SK-N-MC (cell line): ENCODE results near the gene SSTR3.

ENCODE experiments used
- DNase-seq: peaks from one replicate; pipeline ENCODE4 v3.0.0-alpha.2; 2011; ENCODE audit warnings: low read depth, low spot score
- H3K27ac ChIP-seq: fragments of 200-600 bp; sonication (generic); 2 replicates; pipeline ENCODE4 v1.5.1; 2016; ENCODE audit warnings: mixed run types
- H3K36me3 ChIP-seq: fragments of 200-600 bp; sonication (generic); 2 replicates; pipeline ENCODE4 v1.6.1; 2017; ENCODE audit warnings: antibody characterized with exemption, low read length, mixed read lengths; ENCODE audit not compliant: insufficient read depth
- H3K4me3 ChIP-seq: fragments of 200-600 bp; sonication (generic); 2 replicates; pipeline ENCODE4 v1.5.1; 2016
- H3K9ac ChIP-seq: fragments of 200-600 bp; sonication (generic); 2 replicates; pipeline ENCODE4 v1.8.0; 2017; ENCODE audit warnings: mixed run types, mixed read lengths; ENCODE audit not compliant: insufficient read length
- H3K9me3 ChIP-seq: fragments of 200-600 bp; sonication (generic); 2 replicates; pipeline ENCODE4 v1.6.1; 2017; ENCODE audit warnings: low read depth, mild to moderate bottlenecking, antibody characterized with exemption, low read length, moderate library complexity, mixed read lengths
- EZH2 ChIP-seq: fragments of 200-600 bp; sonication (generic); IDR thresholded peaks from one replicate; pipeline ENCODE4 v1.6.1; 2017; ENCODE audit warnings: antibody characterized with exemption
- FOXP2 ChIP-seq: optimal IDR thresholded peaks from 2 replicates; pipeline ENCODE3; 2011; ENCODE audit warnings: mild to moderate bottlenecking, moderate library complexity; ENCODE audit not compliant: insufficient read depth; ENCODE audit errors: extremely low read length, control extremely low read depth
- POLR2AphosphoS5 ChIP-seq: IDR thresholded peaks from 2 replicates; pipeline ENCODE4 v1.6.1; 2012; ENCODE audit warnings: mild to moderate bottlenecking, low read depth, low read length, borderline replicate concordance

SSTR3 gene

GRCh38 chr22:37225481-37225880, 13.2 kb upstream of the SSTR3 start:
- no peak overlapping the region for H3K4me3 ChIP-seq

DNA sequence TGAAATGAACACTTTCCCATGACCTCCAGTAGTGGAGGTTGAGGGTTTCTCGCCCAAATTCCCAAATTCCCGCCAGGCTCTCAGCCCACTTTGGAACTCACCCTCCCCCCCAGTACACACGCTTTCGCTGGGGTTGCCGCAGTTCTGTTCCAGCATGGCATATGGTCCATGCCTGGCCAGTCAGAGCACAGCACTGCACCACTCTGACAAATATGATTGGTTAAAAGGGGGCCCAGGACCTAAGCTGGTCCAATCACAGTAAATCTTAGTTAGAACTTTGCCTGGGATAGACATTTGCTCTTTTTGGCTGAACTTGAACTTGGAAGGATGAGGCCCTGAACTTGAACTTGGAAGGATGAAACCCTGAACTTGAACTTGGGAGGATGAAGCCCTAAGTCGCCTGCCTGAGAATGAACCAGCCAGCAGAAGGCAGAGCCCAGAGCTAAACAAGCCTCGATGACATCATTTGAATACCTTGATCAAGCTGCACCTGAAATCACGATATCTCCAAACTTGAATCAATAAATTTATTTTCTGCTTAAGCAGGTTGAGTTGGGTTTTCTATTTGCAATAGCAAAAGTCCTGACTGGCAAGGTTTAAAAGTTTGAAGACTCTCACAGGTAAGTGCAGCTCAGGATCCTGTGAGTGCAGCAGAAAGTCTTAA, 12.6 kb upstream of the SSTR3 start:
- no peak for TF ChIP-seq EZH2
- no peak for TF ChIP-seq FOXP2
- no peak for TF ChIP-seq POLR2AphosphoS5

More at GRCh38 chr22:37225481-37225880, 13.2 kb upstream of the SSTR3 start:
- no peak overlapping the region for H3K27ac ChIP-seq
- TF ChIP-seq FOXP2 (no peak), EZH2 (no peak), POLR2AphosphoS5 (no peak)
- no peak for DNase-seq
- no peak overlapping the region for H3K9ac ChIP-seq
- H3K36me3 ChIP-seq: no peaks in the 10 kb centered on the region
- no peaks in the 10 kb centered on the region for H3K9me3 ChIP-seq

GRCh38 chr22:37223965-37224551, 11.8 kb upstream of the SSTR3 start:
- Histone ChIP-seq H3K9ac (no peak overlapping the region), H3K9me3 (no peaks in the 10 kb centered on the region), H3K27ac (no peak overlapping the region), H3K36me3 (no peaks in the 10 kb centered on the region), H3K4me3 (no peak overlapping the region)
- no peak for TF ChIP-seq POLR2AphosphoS5
- no peak for TF ChIP-seq EZH2
- TF ChIP-seq FOXP2: no peak
- DNase-seq: no peak

More for the DNA sequence above, 12.6 kb upstream of the SSTR3 start:
- Histone ChIP-seq H3K9me3 (no peaks in the 10 kb centered on the region), H3K27ac (no peak overlapping the region), H3K36me3 (no peaks in the 10 kb centered on the region), H3K9ac (no peak overlapping the region), H3K4me3 (no peak overlapping the region)
- no peak for DNase-seq

GRCh38 chr22:37222440-37222971, 10.2 kb upstream of the SSTR3 start:
- Histone ChIP-seq H3K36me3 (no peaks in the 10 kb centered on the region), H3K27ac (no peak overlapping the region)
- no peak for DNase-seq

GRCh38 chr22:37221424-37222333, 9.4 kb upstream of the SSTR3 start:
- Histone ChIP-seq H3K9me3 (no peaks in the 10 kb centered on the region), H3K36me3 (no peaks in the 10 kb centered on the region), H3K9ac (no peak overlapping the region), H3K4me3 (no peak overlapping the region), H3K27ac (no peak overlapping the region)
- TF ChIP-seq EZH2: no peak
- TF ChIP-seq POLR2AphosphoS5: no peak
- no peak for TF ChIP-seq FOXP2
- no peak for DNase-seq

More at GRCh38 chr22:37222440-37222971, 10.2 kb upstream of the SSTR3 start:
- TF ChIP-seq EZH2: no peak
- TF ChIP-seq FOXP2: no peak
- no peak for TF ChIP-seq POLR2AphosphoS5
- H3K4me3 ChIP-seq: no peak overlapping the region
- H3K9ac ChIP-seq: no peak overlapping the region
- no peaks in the 10 kb centered on the region for H3K9me3 ChIP-seq

DNA sequence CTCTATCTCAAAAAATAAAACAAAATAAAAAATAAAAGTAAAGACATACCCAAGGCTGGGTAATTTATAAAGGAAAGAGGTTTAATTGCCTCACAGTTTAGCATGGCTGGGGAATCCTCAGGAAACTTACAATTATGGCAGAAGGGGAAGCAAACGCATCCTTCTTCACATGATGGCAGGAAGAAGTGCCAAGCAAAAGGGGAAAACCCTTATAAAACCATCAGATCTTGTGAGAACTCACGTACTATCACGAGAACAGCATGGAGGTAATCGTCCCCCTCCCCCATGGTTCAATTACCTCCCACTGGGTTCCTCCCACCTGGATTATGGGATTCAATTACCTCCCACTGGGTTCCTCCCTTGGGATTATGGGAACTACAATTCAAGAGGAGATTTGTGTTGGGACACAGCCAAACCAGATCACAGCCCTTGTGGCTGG, 8.3 kb upstream of the SSTR3 start:
- Histone ChIP-seq H3K27ac (no peak overlapping the region), H3K4me3 (no peak overlapping the region), H3K9ac (no peak overlapping the region), H3K9me3 (no peaks in the 10 kb centered on the region), H3K36me3 (no peaks in the 10 kb centered on the region)
- no peak for TF ChIP-seq EZH2
- TF ChIP-seq FOXP2: no peak
- TF ChIP-seq POLR2AphosphoS5: no peak
- DNase-seq: no peak

DNA sequence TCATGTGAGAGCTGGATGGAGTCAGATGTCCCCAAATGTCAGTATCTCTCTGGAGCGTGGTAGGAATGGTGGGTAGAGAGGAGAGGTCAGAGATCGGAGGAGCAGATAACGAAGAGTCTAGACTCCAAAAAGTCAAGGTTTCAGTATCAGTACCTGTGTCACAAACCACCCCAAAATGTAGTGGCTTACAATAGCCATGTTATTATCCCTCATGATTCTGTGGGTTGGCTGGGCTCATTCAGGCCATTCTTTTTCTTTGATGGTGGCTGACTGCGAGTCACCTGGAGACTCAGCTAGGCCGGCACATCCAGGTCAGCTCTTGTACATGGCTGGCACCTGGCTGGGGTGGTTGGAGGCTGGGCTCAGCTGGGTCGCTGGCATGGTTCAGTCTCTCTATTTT, 7.3 kb upstream of the SSTR3 start:
- Histone ChIP-seq H3K36me3 (no peaks in the 10 kb centered on the region), H3K27ac (no peak overlapping the region), H3K9me3 (no peaks in the 10 kb centered on the region), H3K4me3 (no peak overlapping the region), H3K9ac (no peak overlapping the region)
- TF ChIP-seq FOXP2 (no peak), EZH2 (no peak), POLR2AphosphoS5 (no peak)
- DNase-seq: no peak

- H3K9me3 ChIP-seq: no peaks in the 10 kb centered on the region
- H3K4me3 ChIP-seq: no peak overlapping the region
- no peak overlapping the region for H3K9ac ChIP-seq
- H3K27ac ChIP-seq: no peak overlapping the region
- H3K36me3 ChIP-seq: no peaks in the 10 kb centered on the region
- no peak for DNase-seq
- TF ChIP-seq EZH2 (no peak), FOXP2 (no peak), POLR2AphosphoS5 (no peak)
Observed at GRCh38 chr22:37218771-37219411, 6.6 kb upstream of the SSTR3 start.

GRCh38 chr22:37218399-37218770, 6.1 kb upstream of the SSTR3 start:
- TF ChIP-seq FOXP2 (no peak), EZH2 (no peak), POLR2AphosphoS5 (no peak)
- Histone ChIP-seq H3K9me3 (no peaks in the 10 kb centered on the region), H3K9ac (no peak overlapping the region), H3K4me3 (no peak overlapping the region), H3K36me3 (no peaks in the 10 kb centered on the region), H3K27ac (no peak overlapping the region)
- DNase-seq: no peak
